H9 (cell line): ENCODE measurements around the gene GRHPR. TPM values are rescaled to one million over a fixed set of nuclear protein-coding genes. Genes with fewer than 3 reads are reported as not detected.

Experiments used
- DNase-seq: peaks from one replicate; pipeline ENCODE4 v3.0.0-alpha.2; 2017
- H2AFZ ChIP-seq: one replicate; pipeline ENCODE4 v1.6.1; 2013; ENCODE audit warnings: mild to moderate bottlenecking, low read length, control low read depth, moderate library complexity
- H2AK5ac ChIP-seq: 2 replicates; pipeline ENCODE4 v1.6.1; 2013; ENCODE audit warnings: low read length, control low read depth, mixed read lengths; ENCODE audit not compliant: insufficient read length
- H2BK120ac ChIP-seq: one replicate; pipeline ENCODE4 v1.6.1; 2013; ENCODE audit warnings: low read depth, mild to moderate bottlenecking, low read length, control low read depth, inconsistent platforms; ENCODE audit not compliant: poor library complexity, severe bottlenecking
- H2BK12ac ChIP-seq: 2 replicates; pipeline ENCODE4 v1.6.1; 2013; ENCODE audit warnings: low read length, control low read depth, mixed read lengths, low read depth; ENCODE audit not compliant: insufficient read length
- H2BK15ac ChIP-seq: 2 replicates; pipeline ENCODE4 v1.6.1; 2013; ENCODE audit warnings: low read depth, low read length, control low read depth
- H2BK20ac ChIP-seq: one replicate; pipeline ENCODE4 v1.6.1; 2013; ENCODE audit warnings: low read depth, mild to moderate bottlenecking, low read length, control low read depth, inconsistent platforms; ENCODE audit not compliant: poor library complexity, severe bottlenecking
- H2BK5ac ChIP-seq: 2 replicates; pipeline ENCODE4 v1.6.1; 2013; ENCODE audit warnings: low read length, control low read depth, mixed read lengths; ENCODE audit not compliant: insufficient read length
- H3K14ac ChIP-seq: 2 replicates; pipeline ENCODE4 v1.6.1; 2013; ENCODE audit warnings: low read length, control low read depth; ENCODE audit not compliant: insufficient read depth
- H3K18ac ChIP-seq: 2 replicates; pipeline ENCODE4 v1.6.1; 2013; ENCODE audit warnings: low read depth, mild to moderate bottlenecking, mixed read lengths, low read length, control low read depth; ENCODE audit not compliant: insufficient read length
- H3K23ac ChIP-seq: 2 replicates; pipeline ENCODE4 v1.6.1; 2013; ENCODE audit warnings: low read length, control low read depth, mixed read lengths, low read depth; ENCODE audit not compliant: insufficient read length
- H3K23me2 ChIP-seq: 2 replicates; pipeline ENCODE4 v1.6.1; 2013; ENCODE audit warnings: low read depth, mild to moderate bottlenecking, mixed read lengths, low read length, control low read depth; ENCODE audit not compliant: insufficient read length, poor library complexity, severe bottlenecking
- H3K27ac ChIP-seq: 2 replicates; pipeline ENCODE4 v1.5.1; 2013; ENCODE audit warnings: low read length, control low read depth, mixed read lengths, low read depth; ENCODE audit not compliant: insufficient read length
- H3K27me3 ChIP-seq: 2 replicates; pipeline ENCODE4 v1.6.1; 2013; ENCODE audit warnings: low read length, control low read depth, inconsistent platforms; ENCODE audit not compliant: insufficient read depth
- H3K4ac ChIP-seq: 2 replicates; pipeline ENCODE4 v1.6.1; 2013; ENCODE audit warnings: low read depth, mild to moderate bottlenecking, control low read depth, inconsistent platforms, low read length, moderate library complexity
- H3K4me1 ChIP-seq: 2 replicates; pipeline ENCODE4 v1.6.1; 2013; ENCODE audit warnings: low read length, control low read depth, inconsistent platforms; ENCODE audit not compliant: insufficient read depth
- H3K4me2 ChIP-seq: 2 replicates; pipeline ENCODE4 v1.6.1; 2013; ENCODE audit warnings: low read length, control low read depth, mixed read lengths; ENCODE audit not compliant: insufficient read length, insufficient read depth
- H3K56ac ChIP-seq: 2 replicates; pipeline ENCODE4 v1.6.1; 2013; ENCODE audit warnings: low read depth, mild to moderate bottlenecking, mixed read lengths, low read length, control low read depth; ENCODE audit not compliant: insufficient read length
- H3K79me1 ChIP-seq: 2 replicates; pipeline ENCODE4 v1.6.1; 2013; ENCODE audit warnings: low read depth, mild to moderate bottlenecking, moderate library complexity, low read length, control low read depth, inconsistent platforms; ENCODE audit not compliant: insufficient read depth, poor library complexity, severe bottlenecking
- H3K79me2 ChIP-seq: 2 replicates; pipeline ENCODE4 v1.6.1; 2013; ENCODE audit warnings: low read length, control low read depth, inconsistent platforms; ENCODE audit not compliant: insufficient read depth
- H3K9ac ChIP-seq: 2 replicates; pipeline ENCODE4 v1.6.1; 2013; ENCODE audit warnings: low read length, control low read depth, mixed read lengths; ENCODE audit not compliant: insufficient read length; ENCODE audit errors: extremely low read depth
- H3K9me3 ChIP-seq: one replicate; pipeline ENCODE4 v1.6.1; 2013; ENCODE audit warnings: low read depth, low read length, inconsistent platforms; ENCODE audit not compliant: control insufficient read depth
- H3T11ph ChIP-seq: one replicate; pipeline ENCODE4 v1.6.1; 2013; ENCODE audit warnings: mild to moderate bottlenecking, low read length, control low read depth, inconsistent platforms
- H4K20me1 ChIP-seq: one replicate; pipeline ENCODE4 v1.6.1; 2013; ENCODE audit not compliant: control insufficient read depth, insufficient read length, insufficient read depth
- H4K5ac ChIP-seq: 2 replicates; pipeline ENCODE4 v1.6.1; 2013; ENCODE audit warnings: low read depth, mild to moderate bottlenecking, mixed read lengths, low read length, control low read depth; ENCODE audit not compliant: insufficient read length
- H4K8ac ChIP-seq: replicated peaks from 2 replicates; pipeline ENCODE4 v1.6.1; 2013; ENCODE audit warnings: low read length, control low read depth, mixed read lengths, low read depth; ENCODE audit not compliant: insufficient read length
- H4K91ac ChIP-seq: 2 replicates; pipeline ENCODE4 v1.6.1; 2013; ENCODE audit warnings: low read depth, mild to moderate bottlenecking, moderate library complexity, mixed read lengths, low read length, control low read depth; ENCODE audit not compliant: insufficient read length
- H3K27ac Mint-ChIP-seq, 3 experiments: 2 replicates in 2 of 3; 3 replicates in 1 of 3; pipeline ENCODE4 v1.8.0; 2020 to 2021; ENCODE audit warnings: mixed read lengths in 3 of 3, mild to moderate bottlenecking in 1 of 3, moderate library complexity in 1 of 3
- H3K27me3 Mint-ChIP-seq: 2 replicates; pipeline ENCODE4 v1.8.0; 2021; ENCODE audit warnings: low read depth, mild to moderate bottlenecking, moderate library complexity, mixed read lengths
- H3K36me3 Mint-ChIP-seq, 3 experiments: 2 replicates in 2 of 3; 3 replicates in 1 of 3; pipeline ENCODE4 v1.8.0; 2020 to 2021; ENCODE audit warnings: low read depth in 3 of 3, mixed read lengths in 3 of 3; ENCODE audit not compliant: insufficient read depth in 1 of 3
- H3K4me1 Mint-ChIP-seq, 2 experiments: 2 replicates each; pipeline ENCODE4 v1.8.0; 2020; ENCODE audit warnings: mixed read lengths in 2 of 2
- H3K4me3 Mint-ChIP-seq, 2 experiments: 2 replicates in 1 of 2; 3 replicates in 1 of 2; pipeline ENCODE4 v1.8.0; 2020 to 2021; ENCODE audit warnings: mild to moderate bottlenecking in 2 of 2, mixed read lengths in 2 of 2, moderate library complexity in 1 of 2
- H3K9me3 Mint-ChIP-seq, 2 experiments: 2 replicates in 1 of 2; 3 replicates in 1 of 2; pipeline ENCODE4 v1.8.0; 2020; ENCODE audit warnings: mild to moderate bottlenecking in 2 of 2, mixed read lengths in 2 of 2, moderate library complexity in 1 of 2
- WGBS: extraction: QIAGEN DNeasy Blood & Tissue Kit; methylation state at CpG from one replicate; pipeline ENCODE4 v1.1.7; 2013; ENCODE audit warnings: missing lambda C conversion rate, low lambda C conversion rate, mixed read lengths; ENCODE audit not compliant: insufficient read length; ENCODE audit errors: extremely low coverage; 5-methylcytosine and 5-hydroxymethylcytosine counted together
- total RNA-seq: library from RNA; stranded (reverse); gene quantifications from 2 replicates; pipeline ENCODE4 v1.2.1, GENCODE V29; 2021
- TF ChIP-seq, protein P1 (sequence below): fragments of 200-600 bp; sonication (generic); conservative IDR thresholded peaks from 3 replicates; pipeline ENCODE4 v1.8.0; 2021; ENCODE audit warnings: antibody characterized with exemption, mild to moderate bottlenecking

The GRHPR gene
- total RNA-seq, 1 experiment from 2014 or later: 97.9 TPM

DNA sequence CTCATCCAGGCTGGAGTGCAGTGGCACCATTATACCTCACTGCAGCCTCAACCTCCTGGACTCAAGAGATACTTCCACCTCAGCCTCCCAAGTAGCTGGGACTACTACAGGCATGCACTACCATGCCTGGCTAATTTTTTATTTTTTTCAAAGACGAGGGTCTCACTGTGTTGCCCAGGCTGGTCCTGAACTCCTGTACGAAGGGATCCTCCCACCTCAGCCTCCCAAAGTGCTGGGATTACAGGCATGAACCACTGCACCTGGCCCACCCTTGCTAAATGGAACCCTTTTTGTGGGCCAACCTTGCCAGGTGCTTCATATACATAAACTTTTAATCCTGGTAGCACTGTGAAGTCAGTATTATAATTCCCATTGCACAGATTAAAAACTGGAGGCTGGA lies 1.0 kb downstream of the GRHPR start:
- no peaks in the 10 kb centered on the region for H3K27me3 ChIP-seq
- H3K79me2 ChIP-seq: peaks cover 6% of the 10 kb centered on the region; the same call in 1 of the 2 replicates
- no peak overlapping the region for H3K56ac ChIP-seq
- H3K18ac ChIP-seq: no peak overlapping the region
- peaks cover 17 to 19% of the 10 kb centered on the region in 2 experiments for H3K4me1 Mint-ChIP-seq
- no CpG with 5 or more reads among the region's 2 CpGs for WGBS
- DNase-seq: no peak
- H3K23me2 ChIP-seq: peaks cover 10% of the 10 kb centered on the region
- TF ChIP-seq, protein P1, sequence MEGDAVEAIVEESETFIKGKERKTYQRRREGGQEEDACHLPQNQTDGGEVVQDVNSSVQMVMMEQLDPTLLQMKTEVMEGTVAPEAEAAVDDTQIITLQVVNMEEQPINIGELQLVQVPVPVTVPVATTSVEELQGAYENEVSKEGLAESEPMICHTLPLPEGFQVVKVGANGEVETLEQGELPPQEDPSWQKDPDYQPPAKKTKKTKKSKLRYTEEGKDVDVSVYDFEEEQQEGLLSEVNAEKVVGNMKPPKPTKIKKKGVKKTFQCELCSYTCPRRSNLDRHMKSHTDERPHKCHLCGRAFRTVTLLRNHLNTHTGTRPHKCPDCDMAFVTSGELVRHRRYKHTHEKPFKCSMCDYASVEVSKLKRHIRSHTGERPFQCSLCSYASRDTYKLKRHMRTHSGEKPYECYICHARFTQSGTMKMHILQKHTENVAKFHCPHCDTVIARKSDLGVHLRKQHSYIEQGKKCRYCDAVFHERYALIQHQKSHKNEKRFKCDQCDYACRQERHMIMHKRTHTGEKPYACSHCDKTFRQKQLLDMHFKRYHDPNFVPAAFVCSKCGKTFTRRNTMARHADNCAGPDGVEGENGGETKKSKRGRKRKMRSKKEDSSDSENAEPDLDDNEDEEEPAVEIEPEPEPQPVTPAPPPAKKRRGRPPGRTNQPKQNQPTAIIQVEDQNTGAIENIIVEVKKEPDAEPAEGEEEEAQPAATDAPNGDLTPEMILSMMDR: no peak
- H2BK5ac ChIP-seq: no peak overlapping the region
- peaks cover 23 to 29% (median 28%) of the 10 kb centered on the region in 3 experiments for H3K36me3 Mint-ChIP-seq
- peak overlapping the region; percentile 95 to 97 for H3K4me3 Mint-ChIP-seq
- no peak overlapping the region for H3K27ac ChIP-seq
- H3K23ac ChIP-seq: no peak overlapping the region
- H3K27ac Mint-ChIP-seq: peak overlapping the region in 1 of 3 experiments; percentile 97; a peak in 1 of 7 replicates
- peaks cover 4% of the 10 kb centered on the region for H3K79me1 ChIP-seq
- H3K14ac ChIP-seq: no peak overlapping the region
- no peak overlapping the region for H4K91ac ChIP-seq
- no peak overlapping the region for H2BK15ac ChIP-seq
- H3K27me3 Mint-ChIP-seq: no peaks in the 10 kb centered on the region
- H4K5ac ChIP-seq: no peak overlapping the region
- no peaks in the 10 kb centered on the region for H3K9me3 Mint-ChIP-seq
- H3K4me2 ChIP-seq: peak overlapping the region; percentile 82
- H3K4me1 ChIP-seq: peaks cover 4% of the 10 kb centered on the region; the same call in 1 of the 2 replicates
- H3K9me3 ChIP-seq: no peaks in the 10 kb centered on the region
- no peak overlapping the region for H3T11ph ChIP-seq
- H3K4ac ChIP-seq: no peak overlapping the region
- no peaks in the 10 kb centered on the region for H4K20me1 ChIP-seq
- no peak overlapping the region for H2BK120ac ChIP-seq
- H2BK12ac ChIP-seq: no peak overlapping the region
- no peak overlapping the region for H4K8ac ChIP-seq
- H2AFZ ChIP-seq: no peak overlapping the region
- H3K9ac ChIP-seq: no peak overlapping the region
- no peak overlapping the region for H2AK5ac ChIP-seq
- no peak overlapping the region for H2BK20ac ChIP-seq
